Measurements from ENCODE around the gene PNMA8C.

DNA sequence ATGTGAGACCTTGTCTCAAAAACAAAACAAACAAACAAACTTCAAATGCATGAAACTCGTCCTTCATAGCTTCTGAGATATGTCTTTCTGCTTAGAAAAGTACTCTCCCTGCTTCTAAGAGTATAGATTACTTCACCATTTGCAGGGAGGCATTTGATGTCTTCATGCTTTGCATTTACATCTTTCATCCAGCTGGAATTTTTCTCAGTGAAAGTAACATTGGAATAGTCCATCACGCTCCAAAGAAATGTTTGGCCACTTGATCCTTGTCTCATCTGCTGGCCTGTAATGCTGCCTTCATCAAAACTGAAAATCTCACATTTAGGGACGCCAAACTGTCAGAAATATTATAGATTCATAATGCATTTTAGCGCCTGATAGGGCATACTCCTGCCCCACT lies 23.4 kb upstream of the PNMA8C start:
- TF ChIP-seq CTCF (IDR thresholded peaks at IDR 0.05) = no peak
- TF ChIP-seq POLR2A (IDR thresholded peaks at IDR 0.05) = no peak
